ENCODE data around the gene ZBTB32.

Gene ZBTB32

DNA sequence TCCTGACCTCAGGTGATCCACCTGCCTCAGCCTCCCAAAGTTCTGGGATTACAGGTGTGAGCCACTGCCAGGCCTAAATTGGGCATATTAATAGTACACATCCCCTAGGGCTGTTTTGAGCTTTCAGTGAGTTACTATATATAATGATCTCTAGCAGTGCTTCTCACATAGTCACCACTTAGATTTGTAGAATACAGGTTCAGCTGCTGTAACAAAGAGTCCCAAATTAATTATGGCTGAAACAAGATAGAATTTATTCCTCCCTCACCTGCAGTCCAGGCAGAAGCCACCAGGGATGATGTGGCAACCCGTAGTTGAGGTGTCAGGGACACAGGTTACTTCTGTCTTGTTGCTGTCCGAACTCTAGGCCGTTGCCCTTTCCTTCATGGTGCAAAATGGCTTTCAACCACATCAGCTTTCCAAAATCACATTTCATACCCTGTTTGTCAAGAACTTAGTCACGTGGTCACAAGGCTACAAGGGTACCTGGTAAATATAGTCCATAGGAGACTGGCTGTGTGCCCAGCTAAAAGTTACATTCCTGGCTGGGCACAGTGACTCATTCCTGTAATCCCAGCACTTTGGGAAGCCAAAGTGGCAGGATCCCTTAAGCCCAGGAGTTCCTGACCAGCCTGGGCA is 56.5 kb downstream of the ZBTB32 start:
- Histone ChIP-seq H3K27me3 (ENCODE audit: control insufficient read depth, insufficient read depth, low read length) (no peaks in the 10 kb centered on the region), H3K4me1 (peaks cover 10% of the 10 kb centered on the region), H3K9ac (no peak overlapping the region), H3K4me2 (ENCODE audit: low read length) (no peak overlapping the region), H3K9me3 (ENCODE audit: control insufficient read depth, low read length) (no peaks in the 10 kb centered on the region), H2AFZ (no peak overlapping the region), H3K27ac (no peak overlapping the region), H3K36me3 (ENCODE audit: control insufficient read depth, insufficient read depth, low read length) (no peaks in the 10 kb centered on the region), H3K79me2 (peaks cover 12% of the 10 kb centered on the region), H3K4me3 (ENCODE audit: low read depth, low read length) (no peak overlapping the region)
- TF ChIP-seq, protein P1, sequence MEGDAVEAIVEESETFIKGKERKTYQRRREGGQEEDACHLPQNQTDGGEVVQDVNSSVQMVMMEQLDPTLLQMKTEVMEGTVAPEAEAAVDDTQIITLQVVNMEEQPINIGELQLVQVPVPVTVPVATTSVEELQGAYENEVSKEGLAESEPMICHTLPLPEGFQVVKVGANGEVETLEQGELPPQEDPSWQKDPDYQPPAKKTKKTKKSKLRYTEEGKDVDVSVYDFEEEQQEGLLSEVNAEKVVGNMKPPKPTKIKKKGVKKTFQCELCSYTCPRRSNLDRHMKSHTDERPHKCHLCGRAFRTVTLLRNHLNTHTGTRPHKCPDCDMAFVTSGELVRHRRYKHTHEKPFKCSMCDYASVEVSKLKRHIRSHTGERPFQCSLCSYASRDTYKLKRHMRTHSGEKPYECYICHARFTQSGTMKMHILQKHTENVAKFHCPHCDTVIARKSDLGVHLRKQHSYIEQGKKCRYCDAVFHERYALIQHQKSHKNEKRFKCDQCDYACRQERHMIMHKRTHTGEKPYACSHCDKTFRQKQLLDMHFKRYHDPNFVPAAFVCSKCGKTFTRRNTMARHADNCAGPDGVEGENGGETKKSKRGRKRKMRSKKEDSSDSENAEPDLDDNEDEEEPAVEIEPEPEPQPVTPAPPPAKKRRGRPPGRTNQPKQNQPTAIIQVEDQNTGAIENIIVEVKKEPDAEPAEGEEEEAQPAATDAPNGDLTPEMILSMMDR (IDR thresholded peaks at IDR 0.05) = no peak

DNA sequence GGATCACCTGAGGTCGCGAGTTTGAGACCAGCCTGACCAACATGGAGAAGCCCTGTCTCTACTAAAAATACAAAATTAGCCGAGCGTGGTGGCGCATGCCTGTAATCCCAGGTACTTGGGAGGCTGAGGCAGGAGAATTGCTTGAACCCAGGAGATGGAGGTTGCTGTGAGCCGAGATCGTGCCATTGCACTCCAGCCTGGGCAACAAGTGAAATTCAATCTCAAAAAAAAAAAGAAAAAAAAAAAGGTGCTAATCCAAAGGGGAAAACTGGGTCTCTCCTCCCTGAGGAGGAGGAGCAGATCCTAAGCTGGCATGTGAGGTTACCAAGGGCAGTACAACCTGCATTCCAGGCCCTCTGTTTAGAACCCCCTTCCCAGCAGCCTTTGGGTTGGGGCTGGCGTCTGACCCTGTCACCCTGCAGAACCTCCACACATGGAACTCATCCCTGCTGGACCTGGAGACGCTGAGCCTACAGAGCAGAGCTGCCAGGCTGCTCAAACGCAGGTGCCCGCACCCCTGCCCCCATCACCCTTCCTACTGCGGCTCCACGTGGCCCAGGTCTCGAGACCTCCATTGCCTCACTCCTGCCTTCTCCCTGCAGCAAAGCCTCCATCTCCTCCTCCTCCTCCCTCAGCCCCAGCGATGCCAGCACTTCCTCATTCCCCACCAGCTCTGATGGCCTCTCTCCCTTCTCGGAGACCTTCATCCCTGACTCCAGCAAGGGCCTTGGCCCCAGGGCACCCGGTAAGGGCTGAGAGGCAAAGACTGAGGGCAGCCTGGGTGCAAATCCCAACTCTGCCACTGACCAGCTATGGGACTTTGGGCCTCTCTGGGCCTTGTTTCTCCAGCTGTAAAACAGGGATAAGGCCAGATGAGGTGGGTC is 60.3 kb downstream of the ZBTB32 start:
- TF ChIP-seq, protein P1 (IDR thresholded peaks at IDR 0.05) = no peak
- Histone ChIP-seq H3K27ac (no peak overlapping the region), H3K4me1 (peaks cover 16% of the 10 kb centered on the region), H3K4me3 (ENCODE audit: low read depth, low read length) (no peak overlapping the region), H3K36me3 (ENCODE audit: control insufficient read depth, insufficient read depth, low read length) (no peaks in the 10 kb centered on the region), H3K79me2 (peaks cover 4% of the 10 kb centered on the region), H3K4me2 (ENCODE audit: low read length) (no peak overlapping the region), H3K9ac (no peak overlapping the region), H3K27me3 (ENCODE audit: control insufficient read depth, insufficient read depth, low read length) (no peaks in the 10 kb centered on the region), H3K9me3 (ENCODE audit: control insufficient read depth, low read length) (no peaks in the 10 kb centered on the region), H2AFZ (no peak overlapping the region)
